Lower leg skin (tissue), 4 donors: ENCODE results near the gene PDE9A. TPM values are rescaled to one million over a fixed set of nuclear protein-coding genes. Genes with fewer than 3 reads are reported as not detected.
A peak's percentile ranks its signal among the peaks of the same experiment; 100 is the strongest.

Source experiments
- DNase-seq, 2 donors: peaks; one replicate each; pipeline ENCODE4 v3.0.0-alpha.2; 2019; ENCODE audit warnings: low spot score in 2 of 2
- H3K4me3 ChIP-seq: fragments of 200-600 bp; sonication (generic); 2 replicates; pipeline ENCODE4 v1.5.1; 2017; ENCODE audit warnings: mild to moderate bottlenecking, low read depth; ENCODE audit not compliant: poor library complexity, severe bottlenecking
- POLR2A ChIP-seq, 2 donors: fragments of 450-650 bp; IDR thresholded peaks; one replicate each; pipeline ENCODE4 v1.6.1; 2016 to 2017; ENCODE audit warnings: antibody characterized with exemption in 2 of 2, mild to moderate bottlenecking in 1 of 2, moderate library complexity in 1 of 2
- WGBS, 2 donors: methylation state at CpG; one replicate each; pipeline ENCODE4 v1.1.5; 2018; 5-methylcytosine and 5-hydroxymethylcytosine counted together
- intact Hi-C: fragments of 100-400 bp; cut with DNase I; formaldehyde crosslinking; loops from one replicate; pipeline ENCODE4 v1.15.0; 2023; ENCODE audit warnings: low total_unique reads
- total RNA-seq, 4 donors: library from RNA; depleted of rRNA; stranded (reverse); fragments of >200 nt; gene quantifications; one replicate each; pipeline ENCODE4 v1.1.0, GENCODE V29; 2016
- TF ChIP-seq, protein P1 (sequence below), 3 donors: fragments of 450-650 bp; IDR thresholded peaks; one replicate each; pipeline ENCODE4 v1.5.1; 2016; ENCODE audit warnings: antibody characterized with exemption in 3 of 3, mild to moderate bottlenecking in 3 of 3, moderate library complexity in 2 of 3

PDE9A gene
- total RNA-seq, 4 donors from 2014 or later: 2.1 to 16.3 (median 9.0) TPM

GRCh38 chr21:42703136-42703908, 49.9 kb downstream of the PDE9A start:
- 89 to 91% methylated on average over 24 of the region's 24 CpGs for WGBS, 2 donors
- H3K4me3 ChIP-seq: no peak overlapping the region
- intact Hi-C loops: no loop called here
- DNase-seq: no peak
- TF ChIP-seq POLR2A (IDR thresholded peaks at IDR 0.05): no peak
- TF ChIP-seq, protein P1, sequence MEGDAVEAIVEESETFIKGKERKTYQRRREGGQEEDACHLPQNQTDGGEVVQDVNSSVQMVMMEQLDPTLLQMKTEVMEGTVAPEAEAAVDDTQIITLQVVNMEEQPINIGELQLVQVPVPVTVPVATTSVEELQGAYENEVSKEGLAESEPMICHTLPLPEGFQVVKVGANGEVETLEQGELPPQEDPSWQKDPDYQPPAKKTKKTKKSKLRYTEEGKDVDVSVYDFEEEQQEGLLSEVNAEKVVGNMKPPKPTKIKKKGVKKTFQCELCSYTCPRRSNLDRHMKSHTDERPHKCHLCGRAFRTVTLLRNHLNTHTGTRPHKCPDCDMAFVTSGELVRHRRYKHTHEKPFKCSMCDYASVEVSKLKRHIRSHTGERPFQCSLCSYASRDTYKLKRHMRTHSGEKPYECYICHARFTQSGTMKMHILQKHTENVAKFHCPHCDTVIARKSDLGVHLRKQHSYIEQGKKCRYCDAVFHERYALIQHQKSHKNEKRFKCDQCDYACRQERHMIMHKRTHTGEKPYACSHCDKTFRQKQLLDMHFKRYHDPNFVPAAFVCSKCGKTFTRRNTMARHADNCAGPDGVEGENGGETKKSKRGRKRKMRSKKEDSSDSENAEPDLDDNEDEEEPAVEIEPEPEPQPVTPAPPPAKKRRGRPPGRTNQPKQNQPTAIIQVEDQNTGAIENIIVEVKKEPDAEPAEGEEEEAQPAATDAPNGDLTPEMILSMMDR (IDR thresholded peaks at IDR 0.05): no peak

GRCh38 chr21:42703965-42704364, 50.5 kb downstream of the PDE9A start:
- intact Hi-C loops: no loop called here
- DNase-seq: no peak
- no peak overlapping the region for H3K4me3 ChIP-seq
- TF ChIP-seq, protein P1 (IDR thresholded peaks at IDR 0.05): no peak
- TF ChIP-seq POLR2A (IDR thresholded peaks at IDR 0.05): no peak
- 90 to 93% methylated on average over 18 of the region's 18 CpGs for WGBS, 2 donors

- peak in 1 of 2 donors; percentile 23 for DNase-seq
- intact Hi-C loops: no loop called here
- no peak overlapping the region for H3K4me3 ChIP-seq
- WGBS, 2 donors: 81 to 82% methylated on average over 10 of the region's 10 CpGs
- no peak for TF ChIP-seq POLR2A (IDR thresholded peaks at IDR 0.05)
- TF ChIP-seq, protein P1 (IDR thresholded peaks at IDR 0.05): no peak
Observed at GRCh38 chr21:42704861-42705260, 51.4 kb downstream of the PDE9A start.

DNA sequence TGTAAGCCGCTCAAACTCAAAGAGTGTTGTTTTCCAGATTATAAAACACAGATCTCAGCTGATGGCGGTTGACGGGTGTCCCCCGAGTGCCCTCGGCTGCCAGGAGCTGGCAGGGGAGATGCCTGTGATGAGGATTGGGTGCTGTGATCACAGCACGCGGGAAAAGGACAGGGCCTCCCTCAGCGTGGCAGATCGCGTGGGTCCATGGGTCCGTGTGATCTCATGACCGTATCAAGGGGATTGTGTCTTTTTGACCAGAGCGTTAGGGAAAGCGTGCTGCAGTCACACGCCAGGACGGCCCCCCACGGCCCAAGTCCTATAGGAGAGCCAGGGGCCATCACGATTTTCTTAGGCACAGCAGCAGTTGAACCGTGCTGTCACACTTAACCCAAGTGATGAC, 51.9 kb downstream of the PDE9A start:
- peak in 1 of 2 donors; percentile 39 for DNase-seq
- WGBS, 2 donors: 87 to 89% methylated on average over 19 of the region's 19 CpGs
- TF ChIP-seq POLR2A (IDR thresholded peaks at IDR 0.05): no peak
- TF ChIP-seq, protein P1 (IDR thresholded peaks at IDR 0.05): no peak

GRCh38 chr21:42705746-42706374, 52.4 kb downstream of the PDE9A start:
- no peak for TF ChIP-seq POLR2A (IDR thresholded peaks at IDR 0.05)
- TF ChIP-seq, protein P1 (IDR thresholded peaks at IDR 0.05): no peak
- 69 to 77% methylated on average over 13 to 14 of the region's 14 CpGs for WGBS, 2 donors
- H3K4me3 ChIP-seq: no peak overlapping the region
- intact Hi-C loops: no loop called here
- peak in 1 of 2 donors; percentile 72 for DNase-seq

More for the DNA sequence above, 51.9 kb downstream of the PDE9A start:
- intact Hi-C loops: no loop called here
- no peak overlapping the region for H3K4me3 ChIP-seq
